Immature natural killer cell (primary cell): ENCODE data around the gene SGMS1. TPM values are rescaled to one million over a fixed set of nuclear protein-coding genes. Genes with fewer than 3 reads are reported as not detected.
A peak's percentile ranks its signal among the peaks of the same experiment; 100 is the strongest.
"Not testable (repeated sequence)": the region's sequence is repeated elsewhere in the genome, so short reads cannot be mapped to it uniquely, and the experiment has no call there.

ENCODE experiments used
- DNase-seq, 3 donors: peaks; one replicate each; pipeline ENCODE4 v3.0.0; 2022; ENCODE audit warnings: mixed read lengths in 1 of 3
- H3K27ac Mint-ChIP-seq, 6 donors: one replicate each; pipeline ENCODE4 v1.8.0; 2020; ENCODE audit warnings: mixed read lengths in 6 of 6, mild to moderate bottlenecking in 5 of 6, inconsistent platforms in 4 of 6, moderate library complexity in 3 of 6
- H3K27me3 Mint-ChIP-seq, 3 donors: one replicate each; pipeline ENCODE4 v1.8.0; 2020 to 2021; ENCODE audit warnings: low read depth in 3 of 3, mild to moderate bottlenecking in 3 of 3, mixed read lengths in 3 of 3, moderate library complexity in 3 of 3, inconsistent platforms in 1 of 3
- H3K36me3 Mint-ChIP-seq, 3 donors: one replicate each; pipeline ENCODE4 v1.8.0; 2020; ENCODE audit warnings: mixed read lengths in 3 of 3, inconsistent platforms in 2 of 3, mild to moderate bottlenecking in 2 of 3
- H3K4me1 Mint-ChIP-seq, 2 donors: one replicate each; pipeline ENCODE4 v1.8.0; 2020; ENCODE audit warnings: inconsistent platforms in 2 of 2, mild to moderate bottlenecking in 2 of 2, mixed read lengths in 2 of 2, moderate library complexity in 1 of 2
- H3K4me3 Mint-ChIP-seq, 5 donors: one replicate each; pipeline ENCODE4 v1.8.0; 2020; ENCODE audit warnings: mild to moderate bottlenecking in 5 of 5, mixed read lengths in 5 of 5, inconsistent platforms in 3 of 5, moderate library complexity in 3 of 5
- H3K9me3 Mint-ChIP-seq, 6 donors: one replicate each; pipeline ENCODE4 v1.8.0; 2020; ENCODE audit warnings: mild to moderate bottlenecking in 6 of 6, mixed read lengths in 6 of 6, inconsistent platforms in 4 of 6, moderate library complexity in 3 of 6
- polyA plus RNA-seq, 3 donors: library from polyadenylated mRNA; unstranded; fragments of 300-500 nt; fragmentation: Illumina TruSeq; gene quantifications; one replicate each; pipeline ENCODE4 v1.2.3, GENCODE V29; 2021

SGMS1 gene
- polyA plus RNA-seq, 3 donors from 2014 or later = 9.2 to 13.3 (median 11.8) TPM

GRCh38 chr10:50512743-50513416 lies 110.9 kb downstream of the SGMS1 start:
- Mint-ChIP-seq H3K27ac (peak overlapping the region; percentile 65 to 93 (median 75)), H3K4me3 (peak overlapping the region; percentile 64 to 80 (median 76)), H3K27me3 (peaks cover 0 to 4% (median 1%) of the 10 kb centered on the region in 3 donors), H3K4me1 (peaks cover 32 to 47% of the 10 kb centered on the region in 2 donors), H3K36me3 (peaks cover 3 to 17% (median 4%) of the 10 kb centered on the region in 3 donors), H3K9me3 (no peaks in the 10 kb centered on the region)
- DNase-seq = peak; percentile 55 to 60 (median 59)

GRCh38 chr10:50512214-50512595 lies 111.6 kb downstream of the SGMS1 start:
- Mint-ChIP-seq H3K4me1 (peaks cover 32 to 47% of the 10 kb centered on the region in 2 donors), H3K27me3 (peaks cover 0 to 4% (median 1%) of the 10 kb centered on the region in 3 donors), H3K4me3 (peak overlapping the region in 3 of 5 donors; percentile 19 to 49 (median 23)), H3K36me3 (peaks cover 0 to 10% (median 0%) of the 10 kb centered on the region in 3 donors), H3K9me3 (no peaks in the 10 kb centered on the region), H3K27ac (peak overlapping the region in 4 of 6 donors; percentile 18 to 93 (median 64))
- no peak for DNase-seq

GRCh38 chr10:50511492-50512213 lies 112.1 kb downstream of the SGMS1 start:
- H3K4me3 Mint-ChIP-seq = peak overlapping the region in 3 of 5 donors; percentile 19 to 49 (median 23)
- H3K27me3 Mint-ChIP-seq = peaks cover 0 to 4% (median 0%) of the 10 kb centered on the region in 3 donors
- peaks cover 0 to 5% (median 0%) of the 10 kb centered on the region in 3 donors for H3K36me3 Mint-ChIP-seq
- peak overlapping the region in 5 of 6 donors; percentile 9 to 93 (median 21) for H3K27ac Mint-ChIP-seq
- H3K9me3 Mint-ChIP-seq = no peaks in the 10 kb centered on the region
- peaks cover 32 to 47% of the 10 kb centered on the region in 2 donors for H3K4me1 Mint-ChIP-seq
- DNase-seq = no peak

- Mint-ChIP-seq H3K27me3 (peaks cover 0 to 4% (median 0%) of the 10 kb centered on the region in 3 donors), H3K4me3 (peak overlapping the region in 1 of 5 donors; percentile 12), H3K27ac (peak overlapping the region in 3 of 6 donors; percentile 21 to 58 (median 44)), H3K9me3 (no peaks in the 10 kb centered on the region), H3K36me3 (no peaks in the 10 kb centered on the region), H3K4me1 (peaks cover 33 to 47% of the 10 kb centered on the region in 2 donors)
- DNase-seq = no peak
These were observed 113.0 kb downstream of the SGMS1 start for GRCh38 chr10:50510517-50511473.

- Mint-ChIP-seq H3K4me1 (peaks cover 29 to 37% of the 10 kb centered on the region in 2 donors), H3K27ac (peak overlapping the region in 1 of 6 donors; percentile 54), H3K9me3 (no peaks in the 10 kb centered on the region), H3K4me3 (no peak overlapping the region), H3K27me3 (peaks cover 0 to 4% (median 0%) of the 10 kb centered on the region in 3 donors), H3K36me3 (no peaks in the 10 kb centered on the region)
- DNase-seq = peak in 1 of 3 donors; percentile 43
These were observed 115.3 kb downstream of the SGMS1 start for GRCh38 chr10:50508315-50509051.

GRCh38 chr10:50506861-50507573 lies 116.7 kb downstream of the SGMS1 start:
- Mint-ChIP-seq H3K36me3 (no peaks in the 10 kb centered on the region), H3K4me3 (no peak overlapping the region), H3K27me3 (peaks cover 0 to 2% (median 0%) of the 10 kb centered on the region in 3 donors), H3K4me1 (peaks cover 22 to 33% of the 10 kb centered on the region in 2 donors), H3K27ac (no peak overlapping the region), H3K9me3 (no peaks in the 10 kb centered on the region)
- no peak for DNase-seq

GRCh38 chr10:50504389-50504788 lies 119.4 kb downstream of the SGMS1 start:
- Mint-ChIP-seq H3K36me3 (peaks cover 0 to 3% (median 0%) of the 10 kb centered on the region in 3 donors), H3K27ac (peak overlapping the region in 1 of 6 donors; percentile 41), H3K4me3 (no peak overlapping the region), H3K4me1 (peaks cover 11 to 18% of the 10 kb centered on the region in 2 donors), H3K27me3 (peaks cover 0 to 2% (median 0%) of the 10 kb centered on the region in 3 donors), H3K9me3 (no peaks in the 10 kb centered on the region)
- DNase-seq = no peak

- Mint-ChIP-seq H3K9me3 (no peaks in the 10 kb centered on the region), H3K36me3 (peaks cover 0 to 3% (median 0%) of the 10 kb centered on the region in 3 donors), H3K4me1 (peaks cover 11 to 18% of the 10 kb centered on the region in 2 donors), H3K27me3 (peaks cover 0 to 2% (median 0%) of the 10 kb centered on the region in 3 donors), H3K4me3 (no peak overlapping the region), H3K27ac (no peak overlapping the region)
- DNase-seq = no peak
These were observed 120.0 kb downstream of the SGMS1 start for GRCh38 chr10:50503661-50504320.

- not testable (repeated sequence) for H3K36me3 Mint-ChIP-seq, DNase-seq, H3K4me3 Mint-ChIP-seq, H3K9me3 Mint-ChIP-seq, H3K27me3 Mint-ChIP-seq
- peak overlapping the region in 1 of 6 donors; percentile 57 for H3K27ac Mint-ChIP-seq
- peaks cover 11 to 18% of the 10 kb centered on the region in 2 donors for H3K4me1 Mint-ChIP-seq
These were observed 120.6 kb downstream of the SGMS1 start for GRCh38 chr10:50503156-50503555.

- Mint-ChIP-seq H3K9me3 (no peaks in the 10 kb centered on the region), H3K27me3 (peaks cover 0 to 2% (median 0%) of the 10 kb centered on the region in 3 donors), H3K4me1 (peaks cover 11 to 23% of the 10 kb centered on the region in 2 donors), H3K27ac (peak overlapping the region in 3 of 6 donors; percentile 32 to 60 (median 36)), H3K4me3 (no peak overlapping the region), H3K36me3 (peaks cover 0 to 3% (median 0%) of the 10 kb centered on the region in 3 donors)
- no peak for DNase-seq
These were observed 121.8 kb downstream of the SGMS1 start for GRCh38 chr10:50501924-50502452.

GRCh38 chr10:50501478-50501877 lies 122.3 kb downstream of the SGMS1 start:
- Mint-ChIP-seq H3K27ac (no peak overlapping the region), H3K27me3 (peaks cover 0 to 2% (median 0%) of the 10 kb centered on the region in 3 donors), H3K9me3 (no peaks in the 10 kb centered on the region), H3K4me3 (no peak overlapping the region), H3K36me3 (peaks cover 0 to 3% (median 0%) of the 10 kb centered on the region in 3 donors), H3K4me1 (peaks cover 10 to 24% of the 10 kb centered on the region in 2 donors)
- DNase-seq = no peak
